GM18526 (cell line): ENCODE results near the gene UBE2A.

ENCODE experiments used
- POLR2A ChIP-seq: IDR thresholded peaks from 3 replicates; pipeline ENCODE4 v1.6.1; 2011; ENCODE audit not compliant: insufficient read length; ENCODE audit errors: extremely low read depth

Gene UBE2A

GRCh38 chrX:119574394-119575266, at the start of gene UBE2A:
UBE2A (plus strand) TSS chrX:119574563; CDS start chrX:119574712, 149 bp downstream.
- peak; percentile 97 for TF ChIP-seq POLR2A

- TF ChIP-seq POLR2A: no peak
These were observed 44.8 kb upstream of the UBE2A start for GRCh38 chrX:119529345-119530276.

GRCh38 chrX:119537487-119537886, 36.9 kb upstream of the UBE2A start:
- no peak for TF ChIP-seq POLR2A

DNA sequence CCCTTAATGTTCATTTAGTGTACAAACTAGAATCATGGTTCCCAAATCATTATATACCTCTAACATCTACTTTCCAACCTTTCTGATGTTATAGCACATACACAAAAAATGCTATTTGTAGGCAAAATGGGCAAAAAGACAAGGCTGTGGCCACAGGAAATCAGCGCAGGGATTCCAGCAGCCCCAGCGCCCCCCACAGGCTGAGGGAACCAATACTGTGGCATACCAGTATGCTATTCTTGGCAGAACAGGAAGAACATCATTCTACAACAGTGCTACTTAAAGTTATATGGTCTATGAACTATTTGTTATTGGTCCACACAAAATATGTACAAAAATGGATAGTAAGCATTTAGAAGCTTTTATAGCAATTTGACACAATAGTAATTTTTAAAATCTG, 34.5 kb upstream of the UBE2A start:
- no peak for TF ChIP-seq POLR2A

DNA sequence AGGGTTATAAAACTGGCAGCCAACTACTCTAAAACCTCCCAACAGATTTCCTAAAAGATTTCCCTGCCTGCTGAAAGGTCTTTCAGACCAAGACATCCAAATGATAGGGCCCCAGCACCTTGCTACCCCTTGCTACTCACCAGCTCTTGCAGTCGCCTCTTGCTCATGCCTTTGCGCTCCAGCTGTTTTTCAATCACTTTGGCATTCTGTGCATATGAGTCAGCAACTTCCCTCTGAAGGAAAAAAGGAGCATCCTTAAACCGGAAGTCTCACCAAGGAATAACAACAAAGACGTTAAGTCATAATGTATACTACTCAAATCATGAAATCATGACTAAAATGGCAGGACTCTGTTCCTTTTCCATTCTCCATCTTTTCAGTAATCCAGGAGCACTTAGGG, 33.2 kb upstream of the UBE2A start:
- TF ChIP-seq POLR2A: no peak

GRCh38 chrX:119549327-119550016, 24.9 kb upstream of the UBE2A start:
- TF ChIP-seq POLR2A: no peak

GRCh38 chrX:119552508-119552907, 21.9 kb upstream of the UBE2A start:
- no peak for TF ChIP-seq POLR2A

DNA sequence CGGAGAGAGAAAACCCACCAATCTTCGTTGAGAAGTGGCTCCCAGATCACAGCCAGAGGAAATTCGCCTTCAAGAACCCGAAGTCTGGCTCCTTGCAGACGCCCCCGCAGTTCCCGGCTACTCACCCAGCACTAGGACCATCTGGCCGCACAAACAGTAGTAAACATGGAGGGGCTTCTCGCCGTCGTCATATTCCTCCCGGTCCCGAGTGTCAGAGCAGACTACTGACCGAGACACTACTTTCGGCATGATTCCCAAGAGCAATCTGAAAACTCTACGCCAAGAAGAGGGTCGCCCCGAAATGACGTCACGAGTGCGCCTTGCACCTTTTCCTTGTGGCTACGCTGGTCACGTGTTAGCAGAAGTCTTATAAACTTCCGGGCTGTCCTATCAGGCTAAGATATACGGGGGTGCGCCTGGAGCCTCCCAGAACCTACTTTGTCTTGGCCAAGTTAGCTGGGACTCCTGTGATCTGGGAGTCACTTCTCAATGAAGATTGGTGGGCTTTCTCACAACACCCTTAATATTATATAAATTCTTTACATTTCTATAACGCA, 9.2 kb upstream of the UBE2A start, which contains the start of gene STEEP1:
Gene STEEP1, minus strand, starts transcription at position 303 of the 557 bp plus-strand sequence. Its CDS starts 54 bp downstream, at position 249.
- peak; percentile 51 for TF ChIP-seq POLR2A

DNA sequence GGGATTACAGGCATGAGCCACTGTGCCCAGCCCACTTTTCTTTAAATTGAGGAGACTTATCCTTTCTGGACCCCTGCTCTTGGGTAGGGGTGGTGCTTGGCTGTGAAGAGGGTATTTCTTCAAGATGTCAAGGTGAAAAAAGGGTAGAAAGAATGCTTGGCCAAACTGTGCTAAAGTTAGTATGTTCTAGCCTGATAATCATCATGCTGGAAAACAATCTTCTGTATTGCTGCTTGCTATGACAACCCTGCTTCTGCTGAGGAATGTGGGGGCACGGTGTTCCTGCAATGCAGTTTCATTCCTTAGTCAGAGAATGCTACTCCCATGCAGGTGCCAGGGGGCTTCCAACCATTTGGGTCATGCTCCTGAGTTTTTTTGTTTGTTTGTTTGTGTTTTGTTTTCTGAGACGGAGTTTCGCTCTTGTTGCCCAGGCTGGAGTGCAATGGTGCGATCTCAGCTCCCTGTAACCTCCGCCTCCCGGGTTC, 4.0 kb upstream of the UBE2A start:
- TF ChIP-seq POLR2A: no peak

DNA sequence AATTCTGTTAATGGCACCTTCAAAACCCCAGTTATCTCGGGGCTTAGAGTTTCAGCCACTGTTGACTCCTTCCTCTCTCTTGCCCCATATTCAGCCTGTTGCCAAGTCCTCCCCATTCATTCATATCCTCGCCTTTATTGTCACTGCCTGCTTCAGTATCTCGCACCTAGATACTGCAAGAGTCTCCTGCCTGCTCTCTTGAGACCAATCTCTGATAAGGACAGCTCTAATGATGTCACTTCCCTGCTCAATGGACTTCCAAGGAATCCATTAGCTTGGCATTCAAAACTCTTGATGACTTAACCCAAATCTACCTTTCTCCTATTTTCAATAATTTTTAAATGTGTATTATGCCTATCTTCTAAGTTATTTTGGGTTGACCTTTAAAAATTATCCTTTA, 1.1 kb upstream of the UBE2A start:
- TF ChIP-seq POLR2A: no peak

DNA sequence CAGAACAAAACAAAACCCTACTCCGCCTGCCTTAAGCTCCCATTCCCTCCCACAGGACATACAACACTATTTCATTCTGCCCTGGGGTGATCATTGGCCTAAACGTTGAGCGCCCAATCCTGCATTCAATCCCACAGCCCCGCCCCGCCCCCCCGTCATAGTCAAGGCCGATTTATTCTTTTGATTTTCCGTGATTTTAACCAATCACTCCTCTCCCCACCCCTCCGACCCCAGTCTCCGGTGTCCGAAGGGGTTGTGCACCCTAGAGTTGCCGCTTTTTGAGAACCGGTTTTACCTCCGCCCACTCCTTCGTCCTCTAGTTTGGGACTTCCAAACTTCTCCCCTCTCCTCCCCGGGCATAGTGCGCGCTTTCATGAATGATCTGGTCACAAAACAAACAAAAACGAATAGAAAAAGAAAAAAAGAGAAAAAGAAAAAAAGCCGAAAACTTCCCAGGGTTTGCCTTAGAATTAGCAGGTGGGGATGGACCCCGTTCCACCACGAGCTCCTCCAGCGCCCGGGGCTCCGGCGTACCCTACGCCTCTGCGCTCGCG, 446 bp upstream of the UBE2A start:
- no peak for TF ChIP-seq POLR2A

DNA sequence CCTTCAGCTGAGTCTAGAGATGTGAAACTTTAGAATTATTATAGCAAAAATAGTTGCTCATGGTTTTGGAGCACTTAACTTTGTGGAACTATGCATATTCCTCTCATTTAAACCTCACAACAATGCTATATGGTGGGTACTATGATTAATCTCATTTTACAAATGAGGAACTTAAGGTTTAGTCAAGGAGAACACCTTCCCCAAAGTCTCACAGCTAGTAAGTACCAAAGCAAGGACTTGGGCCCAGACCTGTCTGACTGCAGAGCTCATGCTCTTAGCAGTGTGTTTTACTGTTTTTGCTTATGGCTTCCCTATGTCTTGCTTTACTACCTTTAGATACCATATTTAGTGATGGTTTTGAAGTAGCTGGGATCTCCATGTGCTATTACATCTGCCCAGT, 5.1 kb downstream of the UBE2A start:
- TF ChIP-seq POLR2A: no peak

- TF ChIP-seq POLR2A: no peak
These were observed 9.2 kb downstream of the UBE2A start for GRCh38 chrX:119583431-119584059.

DNA sequence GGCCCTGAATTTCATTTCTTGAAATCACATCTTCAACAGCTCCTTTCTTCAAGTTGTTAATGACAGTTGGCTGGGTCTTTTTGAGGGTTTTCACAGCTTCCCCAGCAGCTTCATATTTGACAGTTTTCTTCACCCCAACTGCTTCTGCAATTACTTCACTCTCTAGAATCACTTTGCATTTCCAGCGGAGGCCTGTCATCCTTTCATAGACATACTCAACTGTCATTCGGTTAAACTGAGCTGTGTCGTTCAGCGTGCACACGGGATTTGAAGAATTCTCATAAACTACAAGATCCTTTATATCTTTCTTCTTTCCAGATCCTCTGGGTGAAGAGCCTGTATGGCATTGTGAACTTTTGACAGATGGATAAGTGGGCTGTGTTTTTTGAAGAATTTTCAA, 15.4 kb downstream of the UBE2A start:
- no peak for TF ChIP-seq POLR2A
